Activated CD4-positive, alpha-beta T cell treated with anti-CD3 and anti-CD28 coated beads, Interleukin-2, amount 10 ng/mL, durations not matched to agents 7 days and 5 days (primary cell): ENCODE measurements around the gene SACS. TPM values are rescaled to one million over a fixed set of nuclear protein-coding genes. Genes with fewer than 3 reads are reported as not detected.
"Not testable (repeated sequence)": the region's sequence is repeated elsewhere in the genome, so short reads cannot be mapped to it uniquely, and the experiment has no call there.

Experiments
- CTCF ChIA-PET: fragments of 350-600 bp; sonication (Branson Sonifier 250); formaldehyde crosslinking; loops from one replicate; lab custom pipeline; 2021; ENCODE audit warnings: antibody characterized with exemption; lab: Charles Lee
- POLR2A ChIA-PET: fragments of 350-600 bp; sonication (Branson Sonifier 250); formaldehyde crosslinking; loops from one replicate; lab custom pipeline; 2021; ENCODE audit warnings: antibody characterized with exemption; lab: Charles Lee
- DNase-seq: peaks from one replicate; pipeline ENCODE4 v3.0.0-alpha.2; 2020
- H3K27ac Mint-ChIP-seq: one replicate; pipeline ENCODE4 v1.8.0; 2021; ENCODE audit warnings: mild to moderate bottlenecking, moderate library complexity, mixed read lengths
- H3K27me3 Mint-ChIP-seq: one replicate; pipeline ENCODE4 v1.8.0; 2021; ENCODE audit warnings: mixed read lengths
- H3K36me3 Mint-ChIP-seq: one replicate; pipeline ENCODE4 v1.8.0; 2021; ENCODE audit warnings: low read depth, mixed read lengths
- H3K4me1 Mint-ChIP-seq: one replicate; pipeline ENCODE4 v1.8.0; 2021; ENCODE audit warnings: mixed read lengths
- H3K4me3 Mint-ChIP-seq: one replicate; pipeline ENCODE4 v1.8.0; 2021; ENCODE audit warnings: mild to moderate bottlenecking, moderate library complexity, mixed read lengths
- H3K9me3 Mint-ChIP-seq: one replicate; pipeline ENCODE4 v1.8.0; 2021; ENCODE audit warnings: mixed read lengths
- total RNA-seq, 2 experiments: library from RNA; stranded (reverse); gene quantifications; one replicate each; pipeline ENCODE4 v1.2.3, GENCODE V29; 2021

The SACS gene
- total RNA-seq, 2 experiments from 2014 or later, result 24.4 to 25.3 TPM

- POLR2A ChIA-PET, result no interaction called here
These were observed 103.1 kb downstream of the SACS start for GRCh38 chr13:23330356-23330755.

GRCh38 chr13:23325191-23325590 is 108.3 kb downstream of the SACS start:
- H3K27ac Mint-ChIP-seq, result no peak overlapping the region
- peaks cover 26% of the 10 kb centered on the region for H3K4me1 Mint-ChIP-seq
- no peak for DNase-seq
- H3K27me3 Mint-ChIP-seq, result peaks cover 1% of the 10 kb centered on the region
- no peak overlapping the region for H3K4me3 Mint-ChIP-seq
- ChIA-PET POLR2A (no interaction called here), CTCF (no interaction called here)
- peaks cover 3% of the 10 kb centered on the region for H3K36me3 Mint-ChIP-seq
- no peaks in the 10 kb centered on the region for H3K9me3 Mint-ChIP-seq

More at GRCh38 chr13:23330356-23330755, 103.1 kb downstream of the SACS start:
- Mint-ChIP-seq H3K36me3 (peaks cover 29% of the 10 kb centered on the region), H3K27me3 (no peaks in the 10 kb centered on the region), H3K4me3 (no peak overlapping the region), H3K4me1 (peaks cover 2% of the 10 kb centered on the region), H3K27ac (no peak overlapping the region), H3K9me3 (peaks cover 19% of the 10 kb centered on the region)
- CTCF ChIA-PET, result interaction anchor here (1.2 to 1.6 kb wide), 2 partner anchors 11 to 20 kb away, joined by 3 to 4 read pairs; no protein-coding TSS in a partner anchor
- DNase-seq, result no peak

GRCh38 chr13:23323946-23324709 is 109.4 kb downstream of the SACS start:
- H3K27me3 Mint-ChIP-seq, result peaks cover 1% of the 10 kb centered on the region
- no peaks in the 10 kb centered on the region for H3K9me3 Mint-ChIP-seq
- H3K36me3 Mint-ChIP-seq, result peaks cover 3% of the 10 kb centered on the region
- no peak overlapping the region for H3K4me3 Mint-ChIP-seq
- ChIA-PET POLR2A (no interaction called here), CTCF (no interaction called here)
- no peak for DNase-seq
- H3K27ac Mint-ChIP-seq, result peak overlapping the region; percentile 43
- peaks cover 33% of the 10 kb centered on the region for H3K4me1 Mint-ChIP-seq

- Mint-ChIP-seq H3K36me3 (peaks cover 3% of the 10 kb centered on the region), H3K4me1 (peaks cover 35% of the 10 kb centered on the region), H3K27me3 (peaks cover 5% of the 10 kb centered on the region), H3K9me3 (no peaks in the 10 kb centered on the region), H3K4me3 (no peak overlapping the region), H3K27ac (peak overlapping the region; percentile 76)
- DNase-seq, result no peak
- CTCF ChIA-PET, result interaction anchor here (0.6 kb wide), 2 partner anchors 28 to 1687 kb away, joined by 4 to 5 read pairs; no protein-coding TSS in a partner anchor
- POLR2A ChIA-PET, result interaction anchor here (0.6 kb wide), 1 partner anchor 400 kb away, joined by 3 read pairs; no protein-coding TSS in a partner anchor
These were observed 110.9 kb downstream of the SACS start for GRCh38 chr13:23322353-23323336.

GRCh38 chr13:23321535-23322241 is 111.8 kb downstream of the SACS start:
- peaks cover 35% of the 10 kb centered on the region for H3K4me1 Mint-ChIP-seq
- ChIA-PET CTCF (interaction anchor here (0.6 kb wide), 2 partner anchors 29 to 1686 kb away, joined by 4 to 5 read pairs; no protein-coding TSS in a partner anchor), POLR2A (no interaction called here)
- H3K36me3 Mint-ChIP-seq, result no peaks in the 10 kb centered on the region
- peak; percentile 19 for DNase-seq
- peaks cover 7% of the 10 kb centered on the region for H3K27me3 Mint-ChIP-seq
- H3K4me3 Mint-ChIP-seq, result peak overlapping the region; percentile 73
- no peaks in the 10 kb centered on the region for H3K9me3 Mint-ChIP-seq
- peak overlapping the region; percentile 76 for H3K27ac Mint-ChIP-seq

- POLR2A ChIA-PET, result no interaction called here
- H3K4me3 Mint-ChIP-seq, result peak overlapping the region; percentile 73
- no peaks in the 10 kb centered on the region for H3K36me3 Mint-ChIP-seq
- peaks cover 7% of the 10 kb centered on the region for H3K27me3 Mint-ChIP-seq
- H3K9me3 Mint-ChIP-seq, result no peaks in the 10 kb centered on the region
- no peak for DNase-seq
- H3K27ac Mint-ChIP-seq, result peak overlapping the region; percentile 76
- CTCF ChIA-PET, result interaction anchor here (0.6 kb wide), 1 partner anchor 121 kb away, joined by 3 read pairs; no protein-coding TSS in a partner anchor
- H3K4me1 Mint-ChIP-seq, result peaks cover 35% of the 10 kb centered on the region
These were observed 112.5 kb downstream of the SACS start for GRCh38 chr13:23320926-23321534.

GRCh38 chr13:23319883-23320224 is 113.6 kb downstream of the SACS start:
- Mint-ChIP-seq H3K9me3 (no peaks in the 10 kb centered on the region), H3K4me3 (no peak overlapping the region), H3K4me1 (peaks cover 31% of the 10 kb centered on the region), H3K27me3 (peaks cover 7% of the 10 kb centered on the region), H3K27ac (no peak overlapping the region), H3K36me3 (no peaks in the 10 kb centered on the region)
- DNase-seq, result no peak
- ChIA-PET CTCF (interaction anchor here (0.6 to 1.0 kb wide), 2 partner anchors 10 to 1742 kb away, joined by 3 read pairs; no protein-coding TSS in a partner anchor), POLR2A (no interaction called here)

- H3K27me3 Mint-ChIP-seq, result peaks cover 20% of the 10 kb centered on the region
- CTCF ChIA-PET, H3K36me3 Mint-ChIP-seq, H3K4me3 Mint-ChIP-seq, H3K27ac Mint-ChIP-seq, DNase-seq, H3K4me1 Mint-ChIP-seq, H3K9me3 Mint-ChIP-seq, POLR2A ChIA-PET: not testable (repeated sequence)
These were observed 118.7 kb downstream of the SACS start for GRCh38 chr13:23314837-23315236.

GRCh38 chr13:23292586-23292985 is 140.9 kb downstream of the SACS start:
- Mint-ChIP-seq H3K4me3 (no peak overlapping the region), H3K27me3 (peaks cover 10% of the 10 kb centered on the region), H3K27ac (no peak overlapping the region), H3K9me3 (no peaks in the 10 kb centered on the region), H3K4me1 (no peaks in the 10 kb centered on the region), H3K36me3 (no peaks in the 10 kb centered on the region)
- CTCF ChIA-PET, result no interaction called here
- POLR2A ChIA-PET, result no interaction called here
- no peak for DNase-seq

GRCh38 chr13:23289917-23290357 is 143.6 kb downstream of the SACS start:
- Mint-ChIP-seq H3K4me3 (no peak overlapping the region), H3K27ac (no peak overlapping the region), H3K4me1 (no peaks in the 10 kb centered on the region), H3K36me3 (no peaks in the 10 kb centered on the region), H3K9me3 (no peaks in the 10 kb centered on the region), H3K27me3 (peaks cover 8% of the 10 kb centered on the region)
- CTCF ChIA-PET, result no interaction called here
- POLR2A ChIA-PET, result no interaction called here
- DNase-seq, result no peak

- no peaks in the 10 kb centered on the region for H3K36me3 Mint-ChIP-seq
- H3K27me3 Mint-ChIP-seq, result peaks cover 12% of the 10 kb centered on the region
- POLR2A ChIA-PET, result no interaction called here
- H3K9me3 Mint-ChIP-seq, result no peaks in the 10 kb centered on the region
- DNase-seq, result no peak
- CTCF ChIA-PET, result no interaction called here
- H3K27ac Mint-ChIP-seq, result no peak overlapping the region
- H3K4me3 Mint-ChIP-seq, result no peak overlapping the region
- no peaks in the 10 kb centered on the region for H3K4me1 Mint-ChIP-seq
These were observed 144.5 kb downstream of the SACS start for GRCh38 chr13:23288995-23289394.

- H3K27ac Mint-ChIP-seq, result no peak overlapping the region
- H3K27me3 Mint-ChIP-seq, result peaks cover 13% of the 10 kb centered on the region
- ChIA-PET CTCF (no interaction called here), POLR2A (no interaction called here)
- H3K4me3 Mint-ChIP-seq, result no peak overlapping the region
- H3K4me1 Mint-ChIP-seq, result no peaks in the 10 kb centered on the region
- DNase-seq, result no peak
- no peaks in the 10 kb centered on the region for H3K9me3 Mint-ChIP-seq
- H3K36me3 Mint-ChIP-seq, result no peaks in the 10 kb centered on the region
These were observed 144.9 kb downstream of the SACS start for GRCh38 chr13:23288564-23288963.
